HCT116 (cell line): ENCODE data around the gene KYNU. TPM values are rescaled to one million over a fixed set of nuclear protein-coding genes. Genes with fewer than 3 reads are reported as not detected.

Experiments used
- ATAC-seq: fragments of 200-7000 bp; cut with Tn5 transposase; 2 replicates; pipeline ENCODE4 v1.9.1; 2020; ENCODE audit warnings: mild to moderate bottlenecking, moderate library complexity
- BruUV-seq: library from RNA; stranded (reverse); fragments of 400-500 nt; replicated peaks from 2 replicates; lab custom pipeline; 2021; lab: Mats Ljungman, UMichigan
- CTCF ChIA-PET: fragments of 300-600 bp; sonication (Branson Sonifier 250); formaldehyde crosslinking; loops from one replicate; lab custom pipeline; 2021; ENCODE audit warnings: antibody characterized with exemption; lab: Charles Lee
- POLR2A ChIA-PET: fragments of 300-600, 350-600 bp; sonication (Branson Sonifier 250); formaldehyde crosslinking; loops from one replicate; lab custom pipeline; 2021; ENCODE audit warnings: antibody characterized with exemption; lab: Charles Lee
- RAD21 ChIA-PET, 2 experiments: fragments of 300-600 bp; sonication (Branson Sonifier 250); formaldehyde crosslinking; loops; one replicate each; lab custom pipeline; 2023; ENCODE audit warnings: low total read pairs in 2 of 2; ENCODE audit not compliant: uncharacterized antibody in 2 of 2, unreplicated experiment in 2 of 2, low non-redundant PET in 1 of 2; lab: Charles Lee
- DNase-seq: peaks from one replicate; pipeline ENCODE4 v3.0.0-alpha.2; 2010; ENCODE audit warnings: low read depth, low spot score
- H2AFZ ChIP-seq: fragments of 200-600 bp; shearing (Covaris generic), sonication (generic); 2 replicates; pipeline ENCODE4 v1.6.1; 2017; ENCODE audit warnings: low read depth, mixed run types, mixed read lengths, antibody characterized with exemption, low read length; ENCODE audit not compliant: poor library complexity, severe bottlenecking
- H3K27ac ChIP-seq: 2 replicates; pipeline ENCODE4 v1.5.1; 2012; ENCODE audit warnings: low read depth, low read length
- H3K27me3 ChIP-seq: fragments of 200-600 bp; sonication (generic); 2 replicates; pipeline ENCODE4 v1.6.1; 2016; ENCODE audit warnings: mixed run types, low read length, mixed read lengths; ENCODE audit not compliant: insufficient read depth
- H3K36me3 ChIP-seq, 2 experiments: fragments of 200-500 bp in 1 of 2; fragments of 200-600 bp in 1 of 2; sonication (Bioruptor generic) in 1 of 2; sonication (generic) in 1 of 2; 2 replicates each; pipeline versions ENCODE4 v1.5.1 to v1.6.1; 2014 to 2016; ENCODE audit warnings: low read length in 2 of 2, inconsistent platforms in 1 of 2, mixed read lengths in 1 of 2, mixed run types in 1 of 2; ENCODE audit not compliant: insufficient read depth in 2 of 2, control insufficient read depth in 1 of 2
- H3K4me1 ChIP-seq, 2 experiments: fragments of 200-600 bp in 1 of 2; sonication (generic) in 1 of 2; 2 replicates each; pipeline versions ENCODE4 v1.5.1 to v1.6.1; 2012 to 2017; ENCODE audit warnings: low read length in 2 of 2, inconsistent platforms in 1 of 2, mild to moderate bottlenecking in 1 of 2, mixed read lengths in 1 of 2, mixed run types in 1 of 2, moderate library complexity in 1 of 2; ENCODE audit not compliant: insufficient read depth in 2 of 2, control insufficient read depth in 1 of 2
- H3K4me2 ChIP-seq: fragments of 200-600 bp; sonication (generic); 2 replicates; pipeline ENCODE4 v1.6.1; 2017; ENCODE audit warnings: mixed run types, low read length, mixed read lengths
- H3K4me3 ChIP-seq, 2 experiments: fragments of 200-600 bp in 1 of 2; sonication (generic) in 1 of 2; replicated peaks in 1 of 2; 2 replicates each; pipeline ENCODE4 v1.5.1; 2011 to 2016; ENCODE audit warnings: low read length in 2 of 2, control low read depth in 1 of 2, low read depth in 1 of 2, mild to moderate bottlenecking in 1 of 2, mixed read lengths in 1 of 2, mixed run types in 1 of 2
- H3K79me2 ChIP-seq: fragments of 200-600 bp; sonication (generic); 2 replicates; pipeline ENCODE4 v1.6.1; 2017; ENCODE audit warnings: mild to moderate bottlenecking, mixed run types, low read length, moderate library complexity, mixed read lengths; ENCODE audit not compliant: insufficient read depth
- H3K9ac ChIP-seq: fragments of 200-600 bp; sonication (generic); 2 replicates; pipeline ENCODE4 v1.6.1; 2016; ENCODE audit warnings: low read length, mixed read lengths
- H3K9me2 ChIP-seq: fragments of 200-600 bp; sonication (generic), shearing (Covaris generic); 2 replicates; pipeline ENCODE4 v1.6.1; 2017; ENCODE audit warnings: mixed run types, mild to moderate bottlenecking, moderate library complexity; ENCODE audit not compliant: insufficient read depth
- H3K9me3 ChIP-seq, 2 experiments: fragments of 200-500 bp in 1 of 2; fragments of 200-600 bp in 1 of 2; sonication (Bioruptor generic) in 1 of 2; sonication (generic) in 1 of 2; 2 replicates each; pipeline ENCODE4 v1.6.1; 2014 to 2017; ENCODE audit warnings: low read length in 2 of 2, mixed read lengths in 2 of 2, inconsistent platforms in 1 of 2, low read depth in 1 of 2, mild to moderate bottlenecking in 1 of 2, mixed run types in 1 of 2, moderate library complexity in 1 of 2; ENCODE audit not compliant: control insufficient read depth in 1 of 2, insufficient read depth in 1 of 2
- H4K20me1 ChIP-seq: fragments of 200-600 bp; sonication (generic), shearing (Covaris generic); 2 replicates; pipeline ENCODE4 v1.6.1; 2017; ENCODE audit warnings: mixed run types, mild to moderate bottlenecking, moderate library complexity; ENCODE audit not compliant: insufficient read depth
- ATF3 ChIP-seq: IDR thresholded peaks from 2 replicates; pipeline ENCODE4 v1.6.1; 2012
- CBX3 ChIP-seq: IDR thresholded peaks from 2 replicates; pipeline ENCODE4 v1.6.1; 2012; ENCODE audit warnings: low read depth
- CEBPB ChIP-seq: IDR thresholded peaks from 2 replicates; pipeline ENCODE4 v1.6.1; 2012; ENCODE audit warnings: low read depth
- ELF1 ChIP-seq: IDR thresholded peaks from 2 replicates; pipeline ENCODE4 v1.6.1; 2012; ENCODE audit warnings: low read depth, borderline replicate concordance
- EZH2 ChIP-seq: fragments of 200-600 bp; sonication (generic); IDR thresholded peaks from 2 replicates; pipeline ENCODE4 v1.6.1; 2017; ENCODE audit warnings: antibody characterized with exemption, mixed run types
- EZH2phosphoT487 ChIP-seq: fragments of 200-600 bp; IDR thresholded peaks from 2 replicates; pipeline ENCODE4 v1.6.1; 2018; ENCODE audit warnings: antibody characterized with exemption, borderline replicate concordance
- FOSL1 ChIP-seq: IDR thresholded peaks from 2 replicates; pipeline ENCODE4 v1.6.1; 2012; ENCODE audit warnings: low read depth
- JUND ChIP-seq: IDR thresholded peaks from 2 replicates; pipeline ENCODE4 v1.6.1; 2012
- POLR2AphosphoS5 ChIP-seq: IDR thresholded peaks from 2 replicates; pipeline ENCODE4 v1.6.1; 2011; ENCODE audit warnings: mild to moderate bottlenecking, low read depth, low read length, moderate library complexity
- RAD21 ChIP-seq: IDR thresholded peaks from 2 replicates; pipeline ENCODE4 v1.6.1; 2012; ENCODE audit warnings: low read depth, mild to moderate bottlenecking
- REST ChIP-seq: IDR thresholded peaks from 2 replicates; pipeline ENCODE4 v1.6.1; 2012; ENCODE audit warnings: low read depth
- SIN3A ChIP-seq: IDR thresholded peaks from 2 replicates; pipeline ENCODE4 v1.6.1; 2012; ENCODE audit warnings: low read depth
- SP1 ChIP-seq: IDR thresholded peaks from 2 replicates; pipeline ENCODE4 v1.6.1; 2012; ENCODE audit warnings: low read depth
- TCF7L2 ChIP-seq: IDR thresholded peaks from 2 replicates; pipeline ENCODE4 v1.7.0; 2011; ENCODE audit warnings: borderline replicate concordance, inconsistent platforms; ENCODE audit not compliant: insufficient read depth, insufficient read length; ENCODE audit errors: extremely low read depth
- YY1 ChIP-seq: IDR thresholded peaks from 2 replicates; pipeline ENCODE4 v1.6.1; 2011; ENCODE audit warnings: low read length, low read depth, moderate library complexity, mild to moderate bottlenecking; ENCODE audit not compliant: insufficient replicate concordance; ENCODE audit errors: extremely low read depth
- ZFX ChIP-seq: fragments of 450-650 bp; IDR thresholded peaks from 2 replicates; pipeline ENCODE4 v1.6.1; 2017
- intact Hi-C: fragments of 100-400 bp; cut with micrococcal nuclease; formaldehyde crosslinking; loops from 2 replicates; pipeline ENCODE4 v1.10.0; 2022
- total RNA-seq: library from RNA; stranded (reverse); gene quantifications from one replicate; pipeline ENCODE4 v1.2.1, GENCODE V29; 2021; ENCODE audit not compliant: unreplicated experiment
- TF ChIP-seq, protein P1 (sequence below), 3 experiments: fragments of 200-600 bp in 1 of 3; sonication (generic) in 1 of 3; IDR thresholded peaks in 2 of 3; conservative IDR thresholded peaks in 1 of 3; 2 replicates each; pipeline ENCODE4 v1.5.1; 2012 to 2017; ENCODE audit warnings: low read depth in 2 of 3, low read length in 2 of 3, antibody characterized with exemption in 1 of 3, borderline replicate concordance in 1 of 3, control low read depth in 1 of 3, mild to moderate bottlenecking in 1 of 3, mixed read lengths in 1 of 3, mixed run types in 1 of 3, moderate library complexity in 1 of 3; ENCODE audit not compliant: insufficient read depth in 1 of 3
- TF ChIP-seq, protein P2 (sequence below): IDR thresholded peaks from 2 replicates; pipeline ENCODE4 v1.6.1; 2011; ENCODE audit warnings: mild to moderate bottlenecking, low read length, moderate library complexity; ENCODE audit not compliant: insufficient replicate concordance; ENCODE audit errors: extremely low read depth

KYNU gene
- total RNA-seq, 1 experiment from 2014 or later, result 0.22 TPM

GRCh38 chr2:142865924-142866323 is 11.5 kb upstream of the KYNU start:
- no peaks in the 10 kb centered on the region for H3K79me2 ChIP-seq
- H3K27ac ChIP-seq, result no peak overlapping the region
- CTCF ChIA-PET, result no interaction called here

More at GRCh38 chr2:142865924-142866323, 11.5 kb upstream of the KYNU start:
- ChIA-PET POLR2A (no interaction called here), RAD21 (no interaction called here)
- Histone ChIP-seq H3K36me3 (no peaks in the 10 kb centered on the region), H3K4me2 (no peak overlapping the region), H3K9me2 (no peaks in the 10 kb centered on the region), H2AFZ (no peak overlapping the region), H3K4me1 (peaks cover 0 to 3% of the 10 kb centered on the region in 2 experiments; a peak in 1 of 4 replicates), H4K20me1 (no peaks in the 10 kb centered on the region), H3K27me3 (no peaks in the 10 kb centered on the region), H3K9ac (no peak overlapping the region), H3K4me3 (no peak overlapping the region), H3K9me3 (no peaks in the 10 kb centered on the region)
- no peak for ATAC-seq
- BruUV-seq, result no TSS peak
- no peak for DNase-seq
- TF ChIP-seq POLR2AphosphoS5, result no peak
- TF ChIP-seq JUND, result no peak
- TF ChIP-seq YY1, result no peak
- TF ChIP-seq SIN3A, result no peak
- TF ChIP-seq CBX3, result no peak
- TF ChIP-seq CEBPB, result no peak
- TF ChIP-seq TCF7L2, result no peak
- no peak for TF ChIP-seq ATF3
- TF ChIP-seq EZH2phosphoT487, result no peak
- TF ChIP-seq REST, result no peak
- no peak for TF ChIP-seq FOSL1
- TF ChIP-seq ZFX, result no peak
- TF ChIP-seq, protein P1, sequence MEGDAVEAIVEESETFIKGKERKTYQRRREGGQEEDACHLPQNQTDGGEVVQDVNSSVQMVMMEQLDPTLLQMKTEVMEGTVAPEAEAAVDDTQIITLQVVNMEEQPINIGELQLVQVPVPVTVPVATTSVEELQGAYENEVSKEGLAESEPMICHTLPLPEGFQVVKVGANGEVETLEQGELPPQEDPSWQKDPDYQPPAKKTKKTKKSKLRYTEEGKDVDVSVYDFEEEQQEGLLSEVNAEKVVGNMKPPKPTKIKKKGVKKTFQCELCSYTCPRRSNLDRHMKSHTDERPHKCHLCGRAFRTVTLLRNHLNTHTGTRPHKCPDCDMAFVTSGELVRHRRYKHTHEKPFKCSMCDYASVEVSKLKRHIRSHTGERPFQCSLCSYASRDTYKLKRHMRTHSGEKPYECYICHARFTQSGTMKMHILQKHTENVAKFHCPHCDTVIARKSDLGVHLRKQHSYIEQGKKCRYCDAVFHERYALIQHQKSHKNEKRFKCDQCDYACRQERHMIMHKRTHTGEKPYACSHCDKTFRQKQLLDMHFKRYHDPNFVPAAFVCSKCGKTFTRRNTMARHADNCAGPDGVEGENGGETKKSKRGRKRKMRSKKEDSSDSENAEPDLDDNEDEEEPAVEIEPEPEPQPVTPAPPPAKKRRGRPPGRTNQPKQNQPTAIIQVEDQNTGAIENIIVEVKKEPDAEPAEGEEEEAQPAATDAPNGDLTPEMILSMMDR (IDR thresholded peaks at IDR 0.05 in 2 of 3, conservative IDR thresholded peaks at IDR 0.05 in 1 of 3; ENCODE audit: borderline replicate concordance in 1 of 3, insufficient read depth in 1 of 3, low read depth in 2 of 3, low read length in 2 of 3), result no peak
- no peak for TF ChIP-seq EZH2
- TF ChIP-seq ELF1, result no peak
- no peak for TF ChIP-seq RAD21
- TF ChIP-seq, protein P2, sequence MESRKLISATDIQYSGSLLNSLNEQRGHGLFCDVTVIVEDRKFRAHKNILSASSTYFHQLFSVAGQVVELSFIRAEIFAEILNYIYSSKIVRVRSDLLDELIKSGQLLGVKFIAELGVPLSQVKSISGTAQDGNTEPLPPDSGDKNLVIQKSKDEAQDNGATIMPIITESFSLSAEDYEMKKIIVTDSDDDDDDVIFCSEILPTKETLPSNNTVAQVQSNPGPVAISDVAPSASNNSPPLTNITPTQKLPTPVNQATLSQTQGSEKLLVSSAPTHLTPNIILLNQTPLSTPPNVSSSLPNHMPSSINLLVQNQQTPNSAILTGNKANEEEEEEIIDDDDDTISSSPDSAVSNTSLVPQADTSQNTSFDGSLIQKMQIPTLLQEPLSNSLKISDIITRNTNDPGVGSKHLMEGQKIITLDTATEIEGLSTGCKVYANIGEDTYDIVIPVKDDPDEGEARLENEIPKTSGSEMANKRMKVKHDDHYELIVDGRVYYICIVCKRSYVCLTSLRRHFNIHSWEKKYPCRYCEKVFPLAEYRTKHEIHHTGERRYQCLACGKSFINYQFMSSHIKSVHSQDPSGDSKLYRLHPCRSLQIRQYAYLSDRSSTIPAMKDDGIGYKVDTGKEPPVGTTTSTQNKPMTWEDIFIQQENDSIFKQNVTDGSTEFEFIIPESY, result no peak
- no peak for TF ChIP-seq SP1
- intact Hi-C loops, result no loop called here
